Measurements from ENCODE around the gene CAT.

DNA sequence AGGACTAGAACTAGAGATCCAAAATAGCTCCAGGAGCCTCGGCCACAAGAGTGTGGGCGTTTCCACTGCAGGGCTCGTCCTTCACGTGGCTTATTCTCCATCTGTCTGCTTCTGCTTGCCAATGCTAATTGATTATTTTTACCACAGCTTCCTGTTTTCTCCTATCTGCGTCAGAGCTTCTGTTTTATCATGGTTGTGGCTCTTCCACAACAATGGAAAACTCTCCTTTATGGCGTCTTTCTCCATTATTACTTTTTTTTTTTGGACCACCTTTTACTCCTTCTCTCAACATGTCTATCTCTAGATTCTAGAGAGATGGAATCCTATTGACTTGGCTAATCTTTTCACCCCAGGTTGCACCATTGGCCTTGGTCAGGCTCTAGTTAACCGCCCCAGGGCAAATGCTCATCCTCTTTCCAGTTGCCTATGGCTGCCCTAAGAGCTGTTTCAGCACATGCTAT is 25.9 kb downstream of the CAT start:
- TF ChIP-seq, protein P1, sequence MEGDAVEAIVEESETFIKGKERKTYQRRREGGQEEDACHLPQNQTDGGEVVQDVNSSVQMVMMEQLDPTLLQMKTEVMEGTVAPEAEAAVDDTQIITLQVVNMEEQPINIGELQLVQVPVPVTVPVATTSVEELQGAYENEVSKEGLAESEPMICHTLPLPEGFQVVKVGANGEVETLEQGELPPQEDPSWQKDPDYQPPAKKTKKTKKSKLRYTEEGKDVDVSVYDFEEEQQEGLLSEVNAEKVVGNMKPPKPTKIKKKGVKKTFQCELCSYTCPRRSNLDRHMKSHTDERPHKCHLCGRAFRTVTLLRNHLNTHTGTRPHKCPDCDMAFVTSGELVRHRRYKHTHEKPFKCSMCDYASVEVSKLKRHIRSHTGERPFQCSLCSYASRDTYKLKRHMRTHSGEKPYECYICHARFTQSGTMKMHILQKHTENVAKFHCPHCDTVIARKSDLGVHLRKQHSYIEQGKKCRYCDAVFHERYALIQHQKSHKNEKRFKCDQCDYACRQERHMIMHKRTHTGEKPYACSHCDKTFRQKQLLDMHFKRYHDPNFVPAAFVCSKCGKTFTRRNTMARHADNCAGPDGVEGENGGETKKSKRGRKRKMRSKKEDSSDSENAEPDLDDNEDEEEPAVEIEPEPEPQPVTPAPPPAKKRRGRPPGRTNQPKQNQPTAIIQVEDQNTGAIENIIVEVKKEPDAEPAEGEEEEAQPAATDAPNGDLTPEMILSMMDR (IDR thresholded peaks at IDR 0.05; ENCODE audit: low read depth, low read length, poor library complexity, severe bottlenecking) = no peak
- TF ChIP-seq EZH2phosphoT487 (IDR thresholded peaks at IDR 0.05; ENCODE audit: borderline replicate concordance, low read length) = no peak
